OCI-LY3 (cell line): Measurements from ENCODE around the gene PPAT.

Experiments used
- H2AFZ ChIP-seq: fragments of 200-600, 300-600 bp; shearing (Covaris generic); 2 replicates; pipeline ENCODE4 v1.6.0; 2014; ENCODE audit warnings: antibody characterized with exemption, low read depth, low read length
- H3K27ac ChIP-seq: fragments of 200-600, 300-600 bp; sonication (generic); 2 replicates; pipeline ENCODE4 v1.5.1; 2014; ENCODE audit warnings: mild to moderate bottlenecking, low read length, moderate library complexity, mixed read lengths
- H3K27me3 ChIP-seq: fragments of 200-600, 300-600 bp; sonication (generic); 2 replicates; pipeline ENCODE4 v1.6.1; 2014; ENCODE audit warnings: low read depth, low read length, mixed read lengths
- H3K36me3 ChIP-seq: fragments of 200-600, 300-600 bp; sonication (generic); replicated peaks from 2 replicates; pipeline ENCODE3; 2014; ENCODE audit warnings: low read depth, low read length, mixed read lengths
- H3K4me1 ChIP-seq: fragments of 300-600, 200-600 bp; sonication (generic); 2 replicates; pipeline ENCODE4 v1.6.1; 2014; ENCODE audit warnings: low read length, mixed read lengths
- H3K4me2 ChIP-seq: fragments of 200-600, 300-600 bp; sonication (generic); 2 replicates; pipeline ENCODE4 v1.6.1; 2014; ENCODE audit warnings: low read length, mixed read lengths
- H3K4me3 ChIP-seq: fragments of 300-600, 200-600 bp; sonication (generic); 2 replicates; pipeline ENCODE4 v1.5.1; 2014; ENCODE audit warnings: antibody characterized with exemption, mild to moderate bottlenecking, low read length, moderate library complexity
- H3K79me2 ChIP-seq: fragments of 300-600, 200-600 bp; shearing (Covaris generic); 2 replicates; pipeline ENCODE4 v1.6.1; 2014; ENCODE audit warnings: mild to moderate bottlenecking, low read length, mixed read lengths
- H3K9ac ChIP-seq: fragments of 300-600, 200-600 bp; shearing (Covaris generic); 2 replicates; pipeline ENCODE4 v1.6.0; 2014; ENCODE audit warnings: mild to moderate bottlenecking, low read length, moderate library complexity
- H3K9me3 ChIP-seq: fragments of 200-600, 300-600 bp; shearing (Covaris generic); 2 replicates; pipeline ENCODE4 v1.6.1; 2014; ENCODE audit warnings: low read length, mixed read lengths; ENCODE audit not compliant: insufficient read depth
- H4K20me1 ChIP-seq: fragments of 200-600, 300-600 bp; sonication (generic); 2 replicates; pipeline ENCODE4 v1.6.1; 2016; ENCODE audit warnings: low read length, mixed read lengths; ENCODE audit not compliant: insufficient read depth
- EZH2phosphoT487 ChIP-seq: fragments of 200-600 bp; shearing (Covaris generic); IDR thresholded peaks from 2 replicates; pipeline ENCODE4 v1.6.1; 2018; ENCODE audit warnings: antibody characterized with exemption, mixed run types, low read depth
- TF ChIP-seq, protein P1 (sequence below): fragments of 200-600, 300-600 bp; sonication (generic); IDR thresholded peaks from 2 replicates; pipeline ENCODE4 v1.5.1; 2014; ENCODE audit warnings: antibody characterized with exemption, low read length, low read depth

Gene PPAT

DNA sequence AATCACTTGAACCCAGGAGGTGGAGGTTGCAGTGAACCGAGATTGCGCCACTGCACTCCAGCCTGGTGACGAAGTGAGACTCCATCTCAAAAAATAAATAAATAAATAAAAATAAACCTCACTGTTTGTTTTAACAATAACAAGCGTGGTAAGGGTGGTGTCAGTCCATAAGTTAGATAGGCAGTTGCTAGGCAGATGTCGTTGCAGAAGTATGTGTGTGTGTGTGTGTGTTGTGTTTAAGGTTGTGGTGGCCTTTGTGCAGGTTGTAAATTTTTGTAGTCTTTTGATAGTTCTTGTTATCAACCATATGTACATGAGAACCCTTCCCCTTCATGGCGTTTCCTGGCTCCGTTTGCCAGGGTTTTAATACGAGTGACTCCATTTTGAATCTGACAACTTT, 44.1 kb downstream of the PPAT start:
- H3K27ac ChIP-seq = no peak overlapping the region
- H2AFZ ChIP-seq = no peak overlapping the region
- H3K79me2 ChIP-seq = peaks cover 33% of the 10 kb centered on the region
- no peaks in the 10 kb centered on the region for H4K20me1 ChIP-seq
- no peak overlapping the region for H3K4me2 ChIP-seq
- H3K27me3 ChIP-seq = no peaks in the 10 kb centered on the region
- H3K9me3 ChIP-seq = no peaks in the 10 kb centered on the region
- peaks cover 13% of the 10 kb centered on the region for H3K36me3 ChIP-seq
- H3K4me3 ChIP-seq = no peak overlapping the region
- TF ChIP-seq, protein P1, sequence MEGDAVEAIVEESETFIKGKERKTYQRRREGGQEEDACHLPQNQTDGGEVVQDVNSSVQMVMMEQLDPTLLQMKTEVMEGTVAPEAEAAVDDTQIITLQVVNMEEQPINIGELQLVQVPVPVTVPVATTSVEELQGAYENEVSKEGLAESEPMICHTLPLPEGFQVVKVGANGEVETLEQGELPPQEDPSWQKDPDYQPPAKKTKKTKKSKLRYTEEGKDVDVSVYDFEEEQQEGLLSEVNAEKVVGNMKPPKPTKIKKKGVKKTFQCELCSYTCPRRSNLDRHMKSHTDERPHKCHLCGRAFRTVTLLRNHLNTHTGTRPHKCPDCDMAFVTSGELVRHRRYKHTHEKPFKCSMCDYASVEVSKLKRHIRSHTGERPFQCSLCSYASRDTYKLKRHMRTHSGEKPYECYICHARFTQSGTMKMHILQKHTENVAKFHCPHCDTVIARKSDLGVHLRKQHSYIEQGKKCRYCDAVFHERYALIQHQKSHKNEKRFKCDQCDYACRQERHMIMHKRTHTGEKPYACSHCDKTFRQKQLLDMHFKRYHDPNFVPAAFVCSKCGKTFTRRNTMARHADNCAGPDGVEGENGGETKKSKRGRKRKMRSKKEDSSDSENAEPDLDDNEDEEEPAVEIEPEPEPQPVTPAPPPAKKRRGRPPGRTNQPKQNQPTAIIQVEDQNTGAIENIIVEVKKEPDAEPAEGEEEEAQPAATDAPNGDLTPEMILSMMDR = no peak
- no peak for TF ChIP-seq EZH2phosphoT487
- H3K4me1 ChIP-seq = peaks cover 19% of the 10 kb centered on the region
- no peak overlapping the region for H3K9ac ChIP-seq

DNA sequence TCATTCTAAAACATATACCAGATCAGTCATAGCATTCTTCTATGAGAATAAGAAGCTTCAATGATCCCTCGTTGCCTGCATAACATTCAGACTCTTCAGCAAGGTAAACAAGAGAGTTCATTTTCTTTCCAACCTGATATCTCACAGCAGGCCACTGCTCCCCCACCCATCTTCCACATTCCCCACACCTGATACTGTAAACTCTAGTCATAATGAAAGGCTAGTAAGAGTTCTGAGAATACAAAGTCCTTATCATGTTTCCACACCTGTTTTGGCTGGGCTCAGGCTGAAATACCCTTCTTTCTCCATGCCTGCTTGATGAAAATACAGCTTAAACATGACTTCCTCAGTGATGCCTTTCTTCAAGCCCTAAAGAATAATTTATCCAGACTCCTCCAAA, 45.9 kb downstream of the PPAT start:
- Histone ChIP-seq H2AFZ (no peak overlapping the region), H3K79me2 (peaks cover 43% of the 10 kb centered on the region), H3K9me3 (no peaks in the 10 kb centered on the region), H3K27me3 (no peaks in the 10 kb centered on the region), H3K36me3 (peaks cover 7% of the 10 kb centered on the region), H3K4me2 (no peak overlapping the region; the same call in 1 of the 2 replicates), H3K4me1 (peaks cover 23% of the 10 kb centered on the region), H4K20me1 (no peaks in the 10 kb centered on the region), H3K27ac (no peak overlapping the region), H3K4me3 (no peak overlapping the region), H3K9ac (no peak overlapping the region)
- TF ChIP-seq EZH2phosphoT487 = no peak
- TF ChIP-seq, protein P1 = no peak

DNA sequence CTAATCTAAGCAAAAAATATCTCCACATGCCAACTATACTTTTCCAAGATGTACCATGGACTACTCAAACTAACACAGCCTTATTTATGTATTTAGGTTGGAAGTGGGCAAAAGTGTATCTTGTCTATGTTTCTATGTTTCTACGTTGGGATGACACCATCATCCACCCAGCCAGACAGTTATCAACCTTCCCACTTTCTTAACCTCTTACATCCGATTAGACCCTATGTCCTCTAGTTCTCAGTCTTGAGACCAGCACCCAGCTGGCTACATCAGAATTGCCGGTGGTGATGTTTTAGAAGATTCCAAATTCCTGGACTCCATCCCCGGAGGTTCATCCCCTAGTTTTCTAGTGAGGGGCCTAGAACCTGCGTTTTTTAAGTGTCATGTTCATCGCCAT, 47.1 kb downstream of the PPAT start:
- Histone ChIP-seq H4K20me1 (no peaks in the 10 kb centered on the region), H3K4me3 (peak overlapping the region; percentile 91), H3K4me2 (peak overlapping the region; percentile 90), H3K79me2 (peaks cover 43% of the 10 kb centered on the region), H3K27ac (no peak overlapping the region), H2AFZ (no peak overlapping the region), H3K9me3 (no peaks in the 10 kb centered on the region), H3K36me3 (peaks cover 7% of the 10 kb centered on the region), H3K27me3 (no peaks in the 10 kb centered on the region), H3K9ac (peak overlapping the region; percentile 85; the same call in 1 of the 2 replicates), H3K4me1 (peaks cover 23% of the 10 kb centered on the region)
- TF ChIP-seq, protein P1 = no peak
- TF ChIP-seq EZH2phosphoT487 = no peak

DNA sequence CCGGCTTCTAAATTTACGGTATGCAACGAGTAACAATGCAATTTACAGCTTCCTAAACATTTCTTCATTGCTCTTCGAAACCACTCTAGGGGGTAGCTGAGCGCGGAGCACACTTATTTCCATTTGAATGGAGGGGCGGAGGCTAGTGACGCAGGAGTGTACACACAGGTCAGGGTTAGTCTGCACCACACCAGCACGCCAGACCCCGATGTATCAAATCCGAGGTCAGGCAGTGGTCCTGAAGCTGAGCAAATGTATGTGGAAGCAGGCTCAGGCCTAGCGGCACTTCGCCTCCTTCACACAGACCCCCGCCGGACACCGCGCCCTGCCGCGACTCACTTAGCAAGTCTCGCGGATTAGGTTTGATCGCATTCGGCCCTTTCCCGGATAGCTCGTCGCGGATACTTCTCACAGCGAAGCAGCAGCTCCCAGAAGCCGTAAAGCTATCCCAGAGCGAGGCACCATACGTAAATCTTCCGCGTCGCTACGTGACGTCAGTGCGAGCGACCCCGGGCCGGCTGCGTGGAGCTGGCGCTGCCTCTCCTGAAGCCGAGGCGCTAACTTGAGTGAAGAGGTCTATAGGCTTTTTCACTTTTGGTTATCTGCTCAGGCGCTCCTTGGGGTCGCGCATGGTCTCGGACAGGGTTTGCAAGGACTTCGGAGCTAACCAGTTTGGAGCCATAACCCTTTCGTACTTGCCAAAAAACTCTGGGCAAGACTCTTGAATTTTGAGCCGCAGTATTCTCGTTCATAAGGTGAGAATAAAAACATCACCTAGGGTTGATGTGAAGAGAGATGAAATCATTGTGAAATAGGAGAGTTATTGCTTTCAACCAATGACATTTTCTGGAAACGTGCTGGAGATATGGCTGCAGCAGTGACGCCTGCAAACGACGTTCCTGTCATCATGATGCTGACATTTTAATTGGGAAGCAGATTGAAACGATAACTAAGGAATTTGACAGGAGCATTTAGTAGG, 48.1 kb downstream of the PPAT start, which contains the start of gene AASDH:
Gene AASDH (minus strand): TSS at position 469 of the 979 bp plus-strand sequence. CDS start 3,192 bp downstream, outside the sequence.
- peaks cover 36% of the 10 kb centered on the region for H3K79me2 ChIP-seq
- H2AFZ ChIP-seq = peak within 1 kb of the TSS; percentile 87
- H3K4me1 ChIP-seq = peaks cover 23% of the 10 kb centered on the region

More for the DNA sequence above, 48.1 kb downstream of the PPAT start, which contains the start of gene AASDH:
- H3K27me3 ChIP-seq = no peaks in the 10 kb centered on the region
- TF ChIP-seq, protein P1 = no peak
- H3K9me3 ChIP-seq = no peaks in the 10 kb centered on the region
- H3K36me3 ChIP-seq = peaks cover 4% of the 10 kb centered on the region
- H3K27ac ChIP-seq = peak within 1 kb of the TSS; percentile 91
- no peaks in the 10 kb centered on the region for H4K20me1 ChIP-seq
- H3K9ac ChIP-seq = peak within 1 kb of the TSS; percentile 85
- peak within 1 kb of the TSS; percentile 90 for H3K4me2 ChIP-seq
- peak within 1 kb of the TSS; percentile 91 for H3K4me3 ChIP-seq
